Small intestine (tissue), 7 donors: ENCODE measurements around the gene HFE. TPM values are rescaled to one million over a fixed set of nuclear protein-coding genes. Genes with fewer than 3 reads are reported as not detected.
"Not testable (repeated sequence)": the region's sequence is repeated elsewhere in the genome, so short reads cannot be mapped to it uniquely, and the experiment has no call there.

Experiments used
- DNase-seq, 2 donors: peaks; one replicate each; pipeline versions ENCODE4 v3.0.0 to v3.0.0-alpha.2; 2013
- FAIRE-seq: peaks from 2 replicates; lab custom pipeline; 2012; peaks lifted over from hg19 to GRCh38; lab: Jason Lieb, UNC
- H3K27ac ChIP-seq, 3 donors: one replicate each; pipeline ENCODE4 v1.5.1; 2013; ENCODE audit warnings: low read length in 2 of 3, mild to moderate bottlenecking in 2 of 3, control low read depth in 1 of 3, inconsistent platforms in 1 of 3, low read depth in 1 of 3, moderate library complexity in 1 of 3
- H3K27me3 ChIP-seq, 3 donors: one replicate each; pipeline ENCODE4 v1.6.1; 2013; ENCODE audit warnings: low read length in 3 of 3, inconsistent platforms in 1 of 3; ENCODE audit not compliant: control insufficient read depth in 3 of 3, insufficient read depth in 3 of 3
- H3K36me3 ChIP-seq, 3 donors: one replicate each; pipeline ENCODE4 v1.6.1; 2013; ENCODE audit warnings: low read length in 3 of 3, inconsistent platforms in 1 of 3, low read depth in 1 of 3, mild to moderate bottlenecking in 1 of 3, moderate library complexity in 1 of 3; ENCODE audit not compliant: control insufficient read depth in 3 of 3, insufficient read depth in 2 of 3
- H3K4me1 ChIP-seq, 3 donors: one replicate each; pipeline ENCODE4 v1.6.1; 2013; ENCODE audit warnings: low read length in 2 of 3, inconsistent platforms in 1 of 3, low read depth in 1 of 3, mild to moderate bottlenecking in 1 of 3, moderate library complexity in 1 of 3; ENCODE audit not compliant: control insufficient read depth in 3 of 3, insufficient read depth in 2 of 3
- H3K4me3 ChIP-seq, 3 donors: one replicate each; pipeline ENCODE4 v1.5.1; 2013; ENCODE audit warnings: low read length in 3 of 3, control low read depth in 1 of 3, inconsistent platforms in 1 of 3, low read depth in 1 of 3, mild to moderate bottlenecking in 1 of 3, moderate library complexity in 1 of 3
- H3K9me3 ChIP-seq, 2 donors: one replicate each; pipeline ENCODE4 v1.6.1; 2013; ENCODE audit warnings: low read depth in 1 of 2, low read length in 1 of 2; ENCODE audit not compliant: control insufficient read depth in 2 of 2, insufficient read depth in 1 of 2
- WGBS, 3 donors: extraction: QIAGEN DNeasy Blood & Tissue Kit; methylation state at CpG; one replicate each; pipeline ENCODE4 v1.1.7; 2013; 5-methylcytosine and 5-hydroxymethylcytosine counted together
- polyA plus RNA-seq, 4 donors: library from polyadenylated mRNA; stranded (reverse) in 3 of 4; unstranded in 1 of 4; fragments of 200-250 nt in 3 of 4; fragments of 120-200 nt in 1 of 4; gene quantifications; one replicate each; pipeline versions ENCODE4 v1.2.1 to v1.2.3, GENCODE V29; 2013
- donor health status: healthy with polysubstance abuse.
- donor health status: control.
- donor health status: control.
- donor health status: Bipolar disorder and iron deficiency.
- donor health status: healthy.

The HFE gene
- polyA plus RNA-seq, 4 donors: 0.67 to 16.1 (median 4.9) TPM

DNA sequence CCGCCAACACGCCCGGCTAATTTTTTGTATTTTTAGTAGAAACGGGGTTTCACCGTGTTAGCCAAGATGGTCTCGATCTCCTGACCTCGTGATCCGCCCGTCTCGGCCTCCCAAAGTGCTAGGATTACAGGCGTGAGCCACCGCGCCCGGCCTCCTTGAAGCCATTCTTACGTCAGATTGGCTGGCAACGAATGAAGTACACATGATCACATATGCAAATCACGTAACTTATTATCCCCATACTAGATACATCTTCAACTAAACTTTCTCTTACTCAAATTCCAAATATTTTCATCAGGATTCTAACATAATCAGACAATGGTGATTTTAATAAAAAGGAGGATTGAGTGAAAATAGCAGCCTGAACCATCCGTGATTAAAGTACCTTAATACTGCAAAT, 39.9 kb upstream of the HFE start:
- H3K4me1 ChIP-seq: peaks cover 0 to 20% (median 1%) of the 10 kb centered on the region in 3 donors
- not testable (repeated sequence) for H3K27me3 ChIP-seq, H3K27ac ChIP-seq, H3K9me3 ChIP-seq, FAIRE-seq, DNase-seq, H3K4me3 ChIP-seq, H3K36me3 ChIP-seq
- 92 to 95% (median 93%) methylated on average over 10 to 13 of the region's 18 CpGs for WGBS, 3 donors

DNA sequence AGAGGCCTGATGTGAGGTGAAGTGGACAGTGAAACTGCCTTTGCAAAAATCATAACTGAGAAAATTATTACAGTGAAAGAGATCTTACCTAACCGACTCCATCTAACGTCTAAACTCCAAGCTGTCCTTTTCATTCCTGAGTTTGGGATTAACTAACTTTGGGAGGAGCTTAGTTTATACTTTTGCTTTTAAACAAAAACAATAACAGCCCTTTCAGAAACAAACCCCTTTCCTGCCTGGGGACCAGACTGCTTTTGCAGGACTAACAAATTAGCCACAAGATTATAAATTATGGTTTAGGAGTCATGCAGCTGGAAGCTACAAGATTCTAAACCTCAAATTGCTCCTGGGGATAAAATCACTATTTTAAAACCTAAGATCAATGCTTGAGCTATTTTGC, 38.6 kb upstream of the HFE start:
- no peaks in the 10 kb centered on the region for H3K9me3 ChIP-seq
- 58 to 77% (median 69%) methylated on average over 2 of the region's 2 CpGs for WGBS, 3 donors
- FAIRE-seq (no peak), DNase-seq (no peak)
- no peak overlapping the region for H3K4me3 ChIP-seq
- H3K27me3 ChIP-seq: no peaks in the 10 kb centered on the region
- H3K27ac ChIP-seq: no peak overlapping the region
- no peaks in the 10 kb centered on the region for H3K36me3 ChIP-seq
- peaks cover 0 to 14% (median 1%) of the 10 kb centered on the region in 3 donors for H3K4me1 ChIP-seq

DNA sequence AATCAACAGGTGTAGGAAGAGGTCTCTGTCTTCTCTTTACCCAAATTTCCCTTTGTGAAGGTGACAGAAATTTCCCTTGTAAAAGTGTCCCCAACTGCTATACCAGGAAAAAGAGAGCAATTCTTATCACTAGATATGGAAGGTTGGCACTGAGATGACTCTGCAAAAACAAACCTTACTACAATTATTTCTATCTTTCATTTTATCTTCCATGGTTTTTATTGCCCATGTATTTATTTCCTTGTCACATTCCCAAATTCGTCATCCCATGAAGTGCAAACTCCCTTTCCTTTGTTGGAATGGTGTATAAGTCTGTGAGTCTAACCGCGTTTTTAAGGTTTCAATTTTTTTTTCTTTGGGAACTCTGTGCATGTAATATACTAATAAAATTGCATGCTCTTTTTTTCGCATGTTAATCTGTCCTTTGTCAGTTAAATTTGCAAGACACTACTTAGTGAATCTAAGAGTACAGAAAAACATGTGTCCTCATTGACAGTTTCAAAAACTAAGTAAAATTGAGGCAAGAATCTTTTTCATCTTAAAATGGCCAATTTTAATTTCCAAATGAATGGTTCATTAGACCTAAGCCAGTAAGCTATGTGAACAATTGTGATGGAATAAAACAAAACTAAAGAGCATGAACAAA, 35.4 kb upstream of the HFE start:
- Histone ChIP-seq H3K27ac (no peak overlapping the region), H3K4me1 (peaks cover 0 to 10% (median 0%) of the 10 kb centered on the region in 3 donors), H3K4me3 (no peak overlapping the region), H3K27me3 (no peaks in the 10 kb centered on the region), H3K9me3 (no peaks in the 10 kb centered on the region), H3K36me3 (no peaks in the 10 kb centered on the region)
- DNase-seq (peak in 1 of 2 donors; percentile 62), FAIRE-seq (no peak)
- 66 to 80% (median 79%) methylated on average over 4 of the region's 4 CpGs for WGBS, 3 donors

DNA sequence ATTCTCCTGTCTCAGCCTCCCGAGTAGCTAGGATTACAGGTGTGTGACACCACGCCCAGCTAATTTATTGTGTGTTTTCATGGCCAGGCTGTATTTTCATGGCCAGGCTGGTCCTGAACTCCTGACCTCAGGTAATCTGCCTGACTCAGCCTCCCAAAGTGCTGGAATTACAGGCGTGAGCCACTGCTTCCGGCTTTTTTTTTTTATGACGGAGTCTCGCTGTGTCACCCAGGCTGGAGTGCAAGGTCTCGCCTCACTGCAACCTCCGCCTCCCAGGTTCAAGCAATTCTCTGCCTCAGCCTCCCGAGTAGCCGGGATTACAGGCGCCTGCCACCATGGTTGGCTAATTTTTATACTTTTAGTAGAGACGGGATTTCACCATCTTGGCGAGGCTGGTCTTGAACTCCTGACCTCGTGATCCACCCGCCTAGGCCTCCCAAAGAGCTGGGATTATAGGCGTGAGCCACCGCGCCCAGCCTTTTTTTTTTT, 34.4 kb upstream of the HFE start:
- not testable (repeated sequence) for H3K9me3 ChIP-seq, H3K27ac ChIP-seq, H3K4me3 ChIP-seq, H3K36me3 ChIP-seq, H3K27me3 ChIP-seq, FAIRE-seq
- 67 to 87% (median 85%) methylated on average over 18 of the region's 18 CpGs for WGBS, 3 donors
- peak in 1 of 2 donors; percentile 79 for DNase-seq
- H3K4me1 ChIP-seq: peaks cover 0 to 12% (median 0%) of the 10 kb centered on the region in 3 donors

DNA sequence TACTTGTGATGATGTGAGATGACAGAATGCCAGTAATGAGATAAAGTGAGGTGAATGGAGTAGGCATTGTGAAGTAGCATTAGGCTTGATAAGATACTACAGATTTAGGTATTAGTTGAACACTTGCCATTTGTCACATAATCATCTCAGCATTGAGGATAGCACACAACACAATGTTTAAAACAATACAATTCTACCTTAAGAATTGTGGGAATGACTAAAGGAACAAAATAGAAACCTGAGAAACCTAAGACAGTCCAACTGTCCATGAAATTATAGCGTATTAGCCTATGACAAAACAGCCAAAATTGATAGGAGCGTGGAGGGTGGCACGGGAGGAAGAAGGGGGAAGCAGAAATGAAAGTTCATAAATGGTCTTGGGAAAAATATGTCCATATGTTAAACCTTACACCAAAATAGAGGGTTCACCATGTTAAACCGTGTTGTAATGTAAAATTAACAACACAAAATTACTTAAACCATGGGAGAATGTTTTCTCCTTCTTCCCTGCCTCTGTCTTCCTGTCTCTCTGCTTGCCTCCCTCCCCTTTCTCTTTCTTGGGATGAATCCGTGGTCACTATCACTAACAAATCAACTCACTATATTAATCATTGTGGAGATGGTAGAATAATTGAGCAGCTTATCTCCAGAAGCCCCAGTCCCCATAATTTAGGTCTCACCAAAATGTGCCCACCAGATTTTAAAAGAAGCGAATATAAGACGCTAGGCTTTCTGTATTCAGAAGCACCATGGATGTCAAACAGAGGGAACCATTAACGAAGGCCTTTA, 33.0 kb upstream of the HFE start:
- peak in 1 of 2 donors; percentile 46 for DNase-seq
- FAIRE-seq: no peak
- H3K4me1 ChIP-seq: peaks cover 0 to 12% (median 0%) of the 10 kb centered on the region in 3 donors
- peak overlapping the region; percentile 92 to 99 (median 98) for H3K27ac ChIP-seq
- 14 to 17% (median 15%) methylated on average over 8 of the region's 8 CpGs for WGBS, 3 donors
- H3K9me3 ChIP-seq: no peaks in the 10 kb centered on the region
- H3K27me3 ChIP-seq: no peaks in the 10 kb centered on the region
- H3K4me3 ChIP-seq: peak overlapping the region; percentile 49 to 87 (median 83)
- H3K36me3 ChIP-seq: no peaks in the 10 kb centered on the region

DNA sequence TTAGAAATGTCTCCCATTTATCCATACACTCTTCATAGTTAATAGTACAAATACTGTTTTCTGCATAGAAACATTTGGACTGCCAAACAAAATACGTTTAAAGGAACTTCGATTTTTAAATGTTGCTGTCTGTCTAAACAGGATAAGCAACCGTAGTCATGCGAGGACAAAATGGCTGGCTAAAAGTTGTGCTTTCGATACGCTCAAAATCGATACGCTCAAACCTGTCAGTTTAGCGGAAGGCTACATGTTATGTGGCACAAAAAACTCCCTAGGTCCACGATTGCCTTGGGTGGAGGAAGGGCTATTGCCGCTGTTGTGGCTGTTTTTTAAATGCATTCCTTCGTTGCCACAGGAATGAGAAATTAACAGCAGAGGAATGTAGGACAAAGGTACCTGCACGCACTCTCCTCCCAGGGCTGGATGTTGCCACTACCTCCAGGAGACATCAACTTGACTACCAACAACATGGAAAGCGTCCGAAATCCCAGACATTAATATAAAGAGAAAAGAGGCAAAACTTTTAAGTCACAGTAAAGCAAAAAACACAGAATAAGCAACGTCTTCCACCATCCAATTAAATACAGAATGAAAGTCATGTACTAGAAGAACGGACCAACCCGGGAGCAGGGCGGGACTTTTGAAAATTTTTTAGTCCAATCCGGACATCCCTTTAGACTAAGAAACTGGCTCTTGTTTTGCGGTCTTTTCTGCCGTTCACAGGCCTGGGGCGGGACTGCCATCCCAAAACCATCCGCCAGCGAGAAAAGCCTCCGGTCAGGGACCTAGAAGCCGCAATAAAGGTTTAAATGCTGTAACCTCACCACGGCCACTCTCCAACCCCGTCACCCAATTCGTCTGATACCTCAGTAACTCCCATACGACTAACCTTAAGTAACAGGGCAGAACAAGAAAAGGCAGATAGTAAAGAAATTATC, 32.2 kb upstream of the HFE start:
- Histone ChIP-seq H3K36me3 (no peaks in the 10 kb centered on the region), H3K9me3 (no peaks in the 10 kb centered on the region), H3K27me3 (no peaks in the 10 kb centered on the region), H3K27ac (peak overlapping the region; percentile 92 to 99 (median 98)), H3K4me1 (peaks cover 0 to 14% (median 0%) of the 10 kb centered on the region in 3 donors), H3K4me3 (peak overlapping the region; percentile 62 to 87 (median 83))
- DNase-seq (peak; percentile 93 to 94), FAIRE-seq (no peak)
- 0% methylated on average over 31 of the region's 31 CpGs for WGBS, 3 donors

DNA sequence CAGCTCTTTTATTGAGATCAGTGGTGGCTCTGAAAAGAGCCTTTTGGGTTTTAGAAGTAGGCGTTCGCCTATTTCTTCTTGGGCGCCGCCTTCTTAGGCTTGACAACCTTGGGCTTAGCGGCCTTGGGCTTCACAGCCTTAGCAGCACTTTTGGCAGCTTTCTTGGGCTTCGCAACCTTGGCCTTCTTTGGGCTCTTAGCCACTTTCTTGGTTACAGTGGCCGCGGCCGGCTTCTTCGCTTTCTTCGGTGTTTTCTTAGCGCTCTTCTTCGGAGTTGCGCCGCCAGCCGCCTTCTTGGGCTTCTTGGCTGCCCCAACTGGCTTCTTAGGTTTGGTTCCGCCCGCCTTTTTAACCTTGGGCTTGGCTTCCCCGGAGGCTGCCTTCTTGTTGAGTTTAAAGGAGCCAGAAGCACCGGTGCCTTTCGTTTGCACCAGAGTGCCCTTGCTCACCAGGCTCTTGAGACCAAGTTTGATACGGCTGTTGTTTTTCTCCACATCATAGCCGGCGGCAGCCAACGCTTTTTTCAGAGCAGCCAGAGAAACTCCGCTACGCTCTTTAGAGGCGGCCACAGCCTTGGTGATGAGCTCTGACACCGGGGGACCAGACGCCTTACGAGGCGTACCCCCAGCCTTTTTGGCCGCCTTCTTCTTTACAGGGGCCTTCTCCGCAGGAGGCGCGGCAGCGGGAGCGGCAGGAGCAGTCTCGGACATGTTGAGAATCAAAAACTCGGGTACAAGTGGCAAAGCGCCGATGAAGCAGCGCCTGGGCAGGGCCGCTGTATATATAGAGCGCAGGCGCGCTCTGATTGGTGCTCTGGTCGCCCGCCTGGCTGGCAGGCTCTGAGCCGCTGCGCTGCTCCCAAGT, 31.3 kb upstream of the HFE start:
- peaks cover 0 to 16% (median 0%) of the 10 kb centered on the region in 3 donors for H3K4me1 ChIP-seq
- no peaks in the 10 kb centered on the region for H3K9me3 ChIP-seq
- no peaks in the 10 kb centered on the region for H3K27me3 ChIP-seq
- H3K27ac ChIP-seq: peak overlapping the region; percentile 92 to 99 (median 98)
- FAIRE-seq (no peak), DNase-seq (peak; percentile 91 to 97)
- 0 to 1% (median 0%) methylated on average over 51 of the region's 51 CpGs for WGBS, 3 donors
- no peaks in the 10 kb centered on the region for H3K36me3 ChIP-seq
- H3K4me3 ChIP-seq: peak overlapping the region; percentile 62 to 87 (median 83)
